SK-N-SH (cell line): Measurements from ENCODE around the gene ZFP62.

Experiments
- EP300 ChIP-seq, 2 experiments: IDR thresholded peaks; 2 replicates each; pipeline versions ENCODE4 v1.4.0 to v1.6.1; 2012; ENCODE audit warnings: borderline replicate concordance in 1 of 2, low read depth in 1 of 2, low read length in 1 of 2
- EZH2phosphoT487 ChIP-seq: fragments of 200-600 bp; sonication (generic); IDR thresholded peaks from 2 replicates; pipeline ENCODE4 v1.6.1; 2017; ENCODE audit warnings: low read depth, mixed run types, mild to moderate bottlenecking, antibody characterized with exemption, moderate library complexity, borderline replicate concordance
- GABPA ChIP-seq: IDR thresholded peaks from 2 replicates; pipeline ENCODE4 v1.4.0; 2012; ENCODE audit warnings: low read depth, mild to moderate bottlenecking
- GATA2 ChIP-seq: sonication (generic); formaldehyde crosslinking; IDR thresholded peaks from 2 replicates; pipeline ENCODE4 v1.5.0; 2020; ENCODE audit warnings: mild to moderate bottlenecking, missing genetic modification reagents
- JUND ChIP-seq: IDR thresholded peaks from 2 replicates; pipeline ENCODE4 v1.4.0; 2012
- MEF2A ChIP-seq: IDR thresholded peaks from 2 replicates; pipeline ENCODE4 v1.4.0; 2012; ENCODE audit warnings: low read depth, borderline replicate concordance
- POLR2AphosphoS5 ChIP-seq: IDR thresholded peaks from 2 replicates; pipeline ENCODE4 v1.6.1; 2012; ENCODE audit warnings: low read depth, low read length
- RAD21 ChIP-seq: IDR thresholded peaks from 2 replicates; pipeline ENCODE4 v1.6.1; 2012; ENCODE audit warnings: mild to moderate bottlenecking, low read length
- TAF1 ChIP-seq: IDR thresholded peaks from 2 replicates; pipeline ENCODE4 v1.6.1; 2012; ENCODE audit warnings: low read depth, mild to moderate bottlenecking, low read length, moderate library complexity, borderline replicate concordance
- YY1 ChIP-seq: IDR thresholded peaks from 2 replicates; pipeline ENCODE4 v1.4.0; 2012; ENCODE audit warnings: low read depth, mild to moderate bottlenecking
- TF ChIP-seq, protein P1 (sequence below): fragments of 200-600 bp; sonication (generic); IDR thresholded peaks from 2 replicates; pipeline ENCODE4 v1.6.1; 2017; ENCODE audit warnings: antibody characterized with exemption, mild to moderate bottlenecking, moderate library complexity
- TF ChIP-seq, protein P2 (sequence below): IDR thresholded peaks from 2 replicates; pipeline ENCODE4 v1.4.0; 2012; ENCODE audit warnings: low read depth
- TF ChIP-seq, protein P3 (sequence below): IDR thresholded peaks from 2 replicates; pipeline ENCODE4 v1.6.1; 2012; ENCODE audit warnings: mild to moderate bottlenecking, low read depth, low read length, moderate library complexity
- TF ChIP-seq, protein P4 (sequence below): fragments of 150-350 bp; IDR thresholded peaks from 2 replicates; pipeline ENCODE4 v1.6.1; 2017; ENCODE audit warnings: antibody characterized with exemption, low read length, low read depth, borderline replicate concordance

DNA sequence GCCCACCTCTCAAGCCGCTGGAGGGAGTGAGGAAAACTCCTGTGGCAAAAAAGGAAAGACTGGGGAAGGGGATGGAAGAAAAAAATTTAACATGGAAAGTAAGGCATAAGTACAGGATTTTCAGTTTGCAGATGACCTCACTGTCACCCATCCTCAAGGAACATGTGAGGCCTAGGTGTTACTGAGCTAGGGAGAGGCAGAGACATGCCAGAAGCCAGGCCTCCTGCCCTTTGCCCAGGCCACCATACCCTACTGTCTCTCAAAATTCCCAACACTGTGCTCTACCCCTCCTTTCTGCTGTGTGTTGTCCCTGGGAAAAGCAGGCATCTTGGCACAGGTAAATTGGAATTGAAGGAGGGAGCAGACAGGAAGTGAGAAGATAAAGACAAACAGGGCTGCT, 54.0 kb downstream of the ZFP62 start:
- TF ChIP-seq JUND: no peak
- TF ChIP-seq TAF1: no peak
- no peak for TF ChIP-seq POLR2AphosphoS5
- TF ChIP-seq, protein P1, sequence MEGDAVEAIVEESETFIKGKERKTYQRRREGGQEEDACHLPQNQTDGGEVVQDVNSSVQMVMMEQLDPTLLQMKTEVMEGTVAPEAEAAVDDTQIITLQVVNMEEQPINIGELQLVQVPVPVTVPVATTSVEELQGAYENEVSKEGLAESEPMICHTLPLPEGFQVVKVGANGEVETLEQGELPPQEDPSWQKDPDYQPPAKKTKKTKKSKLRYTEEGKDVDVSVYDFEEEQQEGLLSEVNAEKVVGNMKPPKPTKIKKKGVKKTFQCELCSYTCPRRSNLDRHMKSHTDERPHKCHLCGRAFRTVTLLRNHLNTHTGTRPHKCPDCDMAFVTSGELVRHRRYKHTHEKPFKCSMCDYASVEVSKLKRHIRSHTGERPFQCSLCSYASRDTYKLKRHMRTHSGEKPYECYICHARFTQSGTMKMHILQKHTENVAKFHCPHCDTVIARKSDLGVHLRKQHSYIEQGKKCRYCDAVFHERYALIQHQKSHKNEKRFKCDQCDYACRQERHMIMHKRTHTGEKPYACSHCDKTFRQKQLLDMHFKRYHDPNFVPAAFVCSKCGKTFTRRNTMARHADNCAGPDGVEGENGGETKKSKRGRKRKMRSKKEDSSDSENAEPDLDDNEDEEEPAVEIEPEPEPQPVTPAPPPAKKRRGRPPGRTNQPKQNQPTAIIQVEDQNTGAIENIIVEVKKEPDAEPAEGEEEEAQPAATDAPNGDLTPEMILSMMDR: no peak
- no peak for TF ChIP-seq GATA2
- TF ChIP-seq RAD21: no peak
- TF ChIP-seq, protein P2, sequence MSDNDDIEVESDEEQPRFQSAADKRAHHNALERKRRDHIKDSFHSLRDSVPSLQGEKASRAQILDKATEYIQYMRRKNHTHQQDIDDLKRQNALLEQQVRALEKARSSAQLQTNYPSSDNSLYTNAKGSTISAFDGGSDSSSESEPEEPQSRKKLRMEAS: no peak
- no peak for TF ChIP-seq EP300 (IDR thresholded peaks at IDR 0.05; ENCODE audit: borderline replicate concordance in 1 of 2, low read depth in 1 of 2, low read length in 1 of 2)
- TF ChIP-seq YY1: no peak
- TF ChIP-seq, protein P3, sequence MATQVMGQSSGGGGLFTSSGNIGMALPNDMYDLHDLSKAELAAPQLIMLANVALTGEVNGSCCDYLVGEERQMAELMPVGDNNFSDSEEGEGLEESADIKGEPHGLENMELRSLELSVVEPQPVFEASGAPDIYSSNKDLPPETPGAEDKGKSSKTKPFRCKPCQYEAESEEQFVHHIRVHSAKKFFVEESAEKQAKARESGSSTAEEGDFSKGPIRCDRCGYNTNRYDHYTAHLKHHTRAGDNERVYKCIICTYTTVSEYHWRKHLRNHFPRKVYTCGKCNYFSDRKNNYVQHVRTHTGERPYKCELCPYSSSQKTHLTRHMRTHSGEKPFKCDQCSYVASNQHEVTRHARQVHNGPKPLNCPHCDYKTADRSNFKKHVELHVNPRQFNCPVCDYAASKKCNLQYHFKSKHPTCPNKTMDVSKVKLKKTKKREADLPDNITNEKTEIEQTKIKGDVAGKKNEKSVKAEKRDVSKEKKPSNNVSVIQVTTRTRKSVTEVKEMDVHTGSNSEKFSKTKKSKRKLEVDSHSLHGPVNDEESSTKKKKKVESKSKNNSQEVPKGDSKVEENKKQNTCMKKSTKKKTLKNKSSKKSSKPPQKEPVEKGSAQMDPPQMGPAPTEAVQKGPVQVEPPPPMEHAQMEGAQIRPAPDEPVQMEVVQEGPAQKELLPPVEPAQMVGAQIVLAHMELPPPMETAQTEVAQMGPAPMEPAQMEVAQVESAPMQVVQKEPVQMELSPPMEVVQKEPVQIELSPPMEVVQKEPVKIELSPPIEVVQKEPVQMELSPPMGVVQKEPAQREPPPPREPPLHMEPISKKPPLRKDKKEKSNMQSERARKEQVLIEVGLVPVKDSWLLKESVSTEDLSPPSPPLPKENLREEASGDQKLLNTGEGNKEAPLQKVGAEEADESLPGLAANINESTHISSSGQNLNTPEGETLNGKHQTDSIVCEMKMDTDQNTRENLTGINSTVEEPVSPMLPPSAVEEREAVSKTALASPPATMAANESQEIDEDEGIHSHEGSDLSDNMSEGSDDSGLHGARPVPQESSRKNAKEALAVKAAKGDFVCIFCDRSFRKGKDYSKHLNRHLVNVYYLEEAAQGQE: no peak
- TF ChIP-seq GABPA: no peak
- no peak for TF ChIP-seq EZH2phosphoT487
- no peak for TF ChIP-seq MEF2A
- TF ChIP-seq, protein P4, sequence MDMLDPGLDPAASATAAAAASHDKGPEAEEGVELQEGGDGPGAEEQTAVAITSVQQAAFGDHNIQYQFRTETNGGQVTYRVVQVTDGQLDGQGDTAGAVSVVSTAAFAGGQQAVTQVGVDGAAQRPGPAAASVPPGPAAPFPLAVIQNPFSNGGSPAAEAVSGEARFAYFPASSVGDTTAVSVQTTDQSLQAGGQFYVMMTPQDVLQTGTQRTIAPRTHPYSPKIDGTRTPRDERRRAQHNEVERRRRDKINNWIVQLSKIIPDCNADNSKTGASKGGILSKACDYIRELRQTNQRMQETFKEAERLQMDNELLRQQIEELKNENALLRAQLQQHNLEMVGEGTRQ: no peak
